Measurements from ENCODE around the gene ALDH3A1.

- TF ChIP-seq CTCF (IDR thresholded peaks at IDR 0.05) (no peak), GABPB1 (CRISPR knock-in tag; IDR thresholded peaks at IDR 0.05) (no peak), ELF4 (CRISPR knock-in tag; IDR thresholded peaks at IDR 0.05; ENCODE audit: low read depth) (no peak), ZBTB21 (CRISPR knock-in tag; IDR thresholded peaks at IDR 0.05; ENCODE audit: borderline replicate concordance) (no peak), FOXK1 (CRISPR knock-in tag; IDR thresholded peaks at IDR 0.05) (no peak), CDX4 (CRISPR knock-in tag; IDR thresholded peaks at IDR 0.05; ENCODE audit: borderline replicate concordance) (no peak), USF2 (CRISPR knock-in tag; IDR thresholded peaks at IDR 0.05) (no peak), JUN (CRISPR knock-in tag; IDR thresholded peaks at IDR 0.05) (no peak), ZNF512 (CRISPR knock-in tag; IDR thresholded peaks at IDR 0.05; ENCODE audit: borderline replicate concordance) (no peak), CREM (CRISPR knock-in tag; IDR thresholded peaks at IDR 0.05) (no peak), TP53 (CRISPR knock-in tag; IDR thresholded peaks at IDR 0.05) (no peak), SP1 (CRISPR knock-in tag; conservative IDR thresholded peaks at IDR 0.05) (no peak), NR2C2 (CRISPR knock-in tag; IDR thresholded peaks at IDR 0.05) (no peak)
- TF ChIP-seq, protein P1, sequence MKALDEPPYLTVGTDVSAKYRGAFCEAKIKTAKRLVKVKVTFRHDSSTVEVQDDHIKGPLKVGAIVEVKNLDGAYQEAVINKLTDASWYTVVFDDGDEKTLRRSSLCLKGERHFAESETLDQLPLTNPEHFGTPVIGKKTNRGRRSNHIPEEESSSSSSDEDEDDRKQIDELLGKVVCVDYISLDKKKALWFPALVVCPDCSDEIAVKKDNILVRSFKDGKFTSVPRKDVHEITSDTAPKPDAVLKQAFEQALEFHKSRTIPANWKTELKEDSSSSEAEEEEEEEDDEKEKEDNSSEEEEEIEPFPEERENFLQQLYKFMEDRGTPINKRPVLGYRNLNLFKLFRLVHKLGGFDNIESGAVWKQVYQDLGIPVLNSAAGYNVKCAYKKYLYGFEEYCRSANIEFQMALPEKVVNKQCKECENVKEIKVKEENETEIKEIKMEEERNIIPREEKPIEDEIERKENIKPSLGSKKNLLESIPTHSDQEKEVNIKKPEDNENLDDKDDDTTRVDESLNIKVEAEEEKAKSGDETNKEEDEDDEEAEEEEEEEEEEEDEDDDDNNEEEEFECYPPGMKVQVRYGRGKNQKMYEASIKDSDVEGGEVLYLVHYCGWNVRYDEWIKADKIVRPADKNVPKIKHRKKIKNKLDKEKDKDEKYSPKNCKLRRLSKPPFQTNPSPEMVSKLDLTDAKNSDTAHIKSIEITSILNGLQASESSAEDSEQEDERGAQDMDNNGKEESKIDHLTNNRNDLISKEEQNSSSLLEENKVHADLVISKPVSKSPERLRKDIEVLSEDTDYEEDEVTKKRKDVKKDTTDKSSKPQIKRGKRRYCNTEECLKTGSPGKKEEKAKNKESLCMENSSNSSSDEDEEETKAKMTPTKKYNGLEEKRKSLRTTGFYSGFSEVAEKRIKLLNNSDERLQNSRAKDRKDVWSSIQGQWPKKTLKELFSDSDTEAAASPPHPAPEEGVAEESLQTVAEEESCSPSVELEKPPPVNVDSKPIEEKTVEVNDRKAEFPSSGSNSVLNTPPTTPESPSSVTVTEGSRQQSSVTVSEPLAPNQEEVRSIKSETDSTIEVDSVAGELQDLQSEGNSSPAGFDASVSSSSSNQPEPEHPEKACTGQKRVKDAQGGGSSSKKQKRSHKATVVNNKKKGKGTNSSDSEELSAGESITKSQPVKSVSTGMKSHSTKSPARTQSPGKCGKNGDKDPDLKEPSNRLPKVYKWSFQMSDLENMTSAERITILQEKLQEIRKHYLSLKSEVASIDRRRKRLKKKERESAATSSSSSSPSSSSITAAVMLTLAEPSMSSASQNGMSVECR (CRISPR knock-in tag; IDR thresholded peaks at IDR 0.05; ENCODE audit: borderline replicate concordance): no peak
These were observed 10.6 kb downstream of the ALDH3A1 start for GRCh38 chr17:19737305-19738072.
